ENCODE data around the gene EXOC3. TPM values are rescaled to one million over a fixed set of nuclear protein-coding genes. Genes with fewer than 3 reads are reported as not detected.
A peak's percentile ranks its signal among the peaks of the same experiment; 100 is the strongest.
"Not testable (repeated sequence)": the region's sequence is repeated elsewhere in the genome, so short reads cannot be mapped to it uniquely, and the experiment has no call there.

EXOC3 gene
- total RNA-seq, 1 donor from 2014 or later, result 23.8 TPM

DNA sequence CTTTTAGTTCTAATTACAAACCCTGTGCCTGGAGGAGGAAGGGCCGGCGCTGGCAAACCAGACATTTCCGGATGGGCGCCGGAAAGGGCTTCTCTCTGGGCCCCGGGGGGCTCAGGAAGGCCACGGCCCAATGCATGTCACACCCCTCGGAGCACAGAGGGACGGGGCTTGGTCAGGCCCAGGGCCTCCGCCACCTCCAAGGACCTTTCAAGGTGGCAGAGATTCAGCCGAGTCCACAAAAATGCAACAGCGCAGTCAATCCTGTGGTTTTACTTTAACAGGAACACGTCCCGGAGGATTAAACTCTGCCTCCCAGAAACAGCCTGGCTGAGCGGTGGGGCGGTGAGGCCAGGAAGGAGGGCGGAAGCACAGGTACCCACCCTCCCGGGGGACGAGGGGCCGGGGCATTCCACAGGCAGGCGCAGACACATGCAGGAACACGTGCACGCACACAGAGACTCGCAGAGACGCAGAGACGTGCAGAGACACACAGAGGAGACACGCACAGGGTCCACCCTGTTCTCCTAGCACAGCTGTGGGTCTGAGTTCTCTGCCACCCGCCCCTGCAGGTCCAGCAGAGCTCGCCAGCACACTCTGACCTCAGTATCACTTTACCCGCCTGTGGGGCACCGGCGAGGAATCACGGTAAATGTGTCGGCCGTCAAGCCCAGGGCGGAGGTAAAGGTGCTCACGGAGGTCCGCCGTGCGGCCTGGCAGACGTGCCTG lies 58.3 kb downstream of the EXOC3 start:
- TF ChIP-seq, protein P1, sequence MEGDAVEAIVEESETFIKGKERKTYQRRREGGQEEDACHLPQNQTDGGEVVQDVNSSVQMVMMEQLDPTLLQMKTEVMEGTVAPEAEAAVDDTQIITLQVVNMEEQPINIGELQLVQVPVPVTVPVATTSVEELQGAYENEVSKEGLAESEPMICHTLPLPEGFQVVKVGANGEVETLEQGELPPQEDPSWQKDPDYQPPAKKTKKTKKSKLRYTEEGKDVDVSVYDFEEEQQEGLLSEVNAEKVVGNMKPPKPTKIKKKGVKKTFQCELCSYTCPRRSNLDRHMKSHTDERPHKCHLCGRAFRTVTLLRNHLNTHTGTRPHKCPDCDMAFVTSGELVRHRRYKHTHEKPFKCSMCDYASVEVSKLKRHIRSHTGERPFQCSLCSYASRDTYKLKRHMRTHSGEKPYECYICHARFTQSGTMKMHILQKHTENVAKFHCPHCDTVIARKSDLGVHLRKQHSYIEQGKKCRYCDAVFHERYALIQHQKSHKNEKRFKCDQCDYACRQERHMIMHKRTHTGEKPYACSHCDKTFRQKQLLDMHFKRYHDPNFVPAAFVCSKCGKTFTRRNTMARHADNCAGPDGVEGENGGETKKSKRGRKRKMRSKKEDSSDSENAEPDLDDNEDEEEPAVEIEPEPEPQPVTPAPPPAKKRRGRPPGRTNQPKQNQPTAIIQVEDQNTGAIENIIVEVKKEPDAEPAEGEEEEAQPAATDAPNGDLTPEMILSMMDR (conservative IDR thresholded peaks at IDR 0.05; ENCODE audit: low read depth, low read length), result no peak
- no peak for DNase-seq (ENCODE audit: low read depth)
- peak overlapping the region; percentile 35 for H3K4me3 ChIP-seq (ENCODE audit: low read depth, low read length)

DNA sequence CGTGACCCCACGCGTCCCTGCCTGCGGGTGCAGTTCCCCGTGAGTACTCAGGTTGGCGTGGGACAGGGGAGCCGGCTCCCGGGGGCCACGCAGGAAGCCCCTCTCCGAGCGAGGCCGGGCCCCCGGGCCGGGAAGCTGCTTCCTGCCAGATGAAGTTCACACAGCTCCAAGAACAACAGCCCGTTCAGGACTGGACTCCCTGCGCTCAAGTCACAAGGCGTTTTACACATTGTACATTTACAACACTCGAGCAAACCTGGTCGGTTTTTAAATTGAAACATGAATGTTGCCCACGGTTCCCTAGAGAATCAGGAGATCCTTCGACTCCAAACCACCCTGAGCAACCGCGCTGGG lies 58.8 kb downstream of the EXOC3 start:
- TF ChIP-seq, protein P1 (conservative IDR thresholded peaks at IDR 0.05; ENCODE audit: low read depth, low read length), result no peak
- no peak for DNase-seq (ENCODE audit: low read depth)
- peak overlapping the region; percentile 35 for H3K4me3 ChIP-seq (ENCODE audit: low read depth, low read length)

DNA sequence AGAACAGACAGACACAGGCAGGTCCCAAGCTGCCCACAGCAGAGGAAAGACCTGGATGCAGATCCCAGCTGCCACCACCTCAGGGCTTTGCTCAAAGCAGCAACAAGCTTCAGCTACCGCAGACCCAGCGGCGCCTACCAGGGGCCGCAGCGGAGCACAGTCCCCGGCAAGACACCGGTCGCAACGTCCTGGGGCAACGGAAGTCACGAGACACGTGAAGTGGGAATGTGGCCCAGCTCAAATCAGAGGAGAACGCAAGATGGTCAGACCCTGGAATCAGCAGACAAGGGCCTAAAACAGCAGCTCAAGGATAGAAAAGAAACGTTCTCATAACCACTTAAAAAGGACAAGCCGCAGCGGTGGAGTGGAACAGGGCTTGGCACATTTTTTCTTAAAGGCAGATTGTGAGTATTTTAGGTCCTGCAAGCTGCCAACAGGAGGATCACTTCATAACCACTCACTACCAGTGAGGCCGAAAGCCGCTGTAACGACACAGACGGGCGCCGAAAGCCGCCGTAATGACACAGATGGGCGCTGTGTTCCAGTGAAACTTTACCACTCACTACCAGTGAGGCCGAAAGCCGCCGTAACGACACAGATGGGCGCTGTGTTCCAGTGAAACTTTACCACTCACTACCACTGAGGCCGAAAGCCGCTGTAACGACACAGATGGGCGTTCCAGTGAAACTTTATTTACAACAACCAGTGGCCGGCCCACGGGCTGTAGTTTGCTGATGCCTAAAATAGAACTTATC lies 59.5 kb downstream of the EXOC3 start:
- no peak overlapping the region for H3K4me3 ChIP-seq (ENCODE audit: low read depth, low read length)

DNA sequence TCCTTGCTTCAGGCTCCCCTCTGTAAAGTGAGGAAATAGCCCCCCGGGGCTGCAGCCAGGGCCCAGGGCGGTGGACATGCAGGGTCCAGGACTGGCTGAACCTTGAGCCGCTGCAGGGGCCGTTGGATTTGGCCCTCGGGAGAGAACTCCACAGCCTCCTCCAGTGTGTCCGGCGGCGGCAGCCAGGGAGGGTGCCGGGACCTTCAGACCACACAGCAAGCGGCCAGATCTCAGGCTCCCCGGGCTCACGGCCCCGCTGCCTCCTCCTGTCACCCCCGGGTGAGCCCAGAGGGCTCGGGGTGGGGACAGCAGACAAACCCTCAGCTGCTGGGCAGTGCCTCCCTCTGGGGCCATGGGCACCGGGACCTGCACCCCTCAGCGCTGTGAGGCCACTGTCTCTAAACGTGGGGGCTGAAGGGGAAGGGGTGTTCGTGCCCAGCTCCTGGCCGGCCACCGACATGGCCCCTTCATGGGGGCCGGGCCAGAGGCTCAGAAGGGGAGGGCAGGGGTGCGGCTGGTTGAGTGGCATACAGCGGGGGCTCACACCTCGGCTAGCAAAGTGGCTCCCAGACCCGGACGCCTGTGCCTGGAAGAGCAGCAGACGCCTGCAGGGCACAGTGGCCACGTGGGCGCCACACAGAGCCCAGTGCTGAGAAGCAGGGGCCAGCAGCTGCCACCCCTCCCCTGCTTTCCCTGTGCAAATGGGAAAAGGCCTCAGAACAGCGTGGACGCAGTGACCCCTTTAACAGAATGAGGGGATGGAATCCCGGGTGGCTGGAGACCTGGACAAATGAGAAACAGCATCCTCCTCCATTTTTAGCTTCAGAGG lies 61.6 kb downstream of the EXOC3 start:
- H3K4me3 ChIP-seq (ENCODE audit: low read depth, low read length), result no peak overlapping the region
- TF ChIP-seq, protein P1 (conservative IDR thresholded peaks at IDR 0.05; ENCODE audit: low read depth, low read length), result no peak
- no peak for DNase-seq (ENCODE audit: low read depth)

More for the DNA sequence above, 59.5 kb downstream of the EXOC3 start:
- DNase-seq (ENCODE audit: low read depth), result no peak
- TF ChIP-seq, protein P1 (conservative IDR thresholded peaks at IDR 0.05; ENCODE audit: low read depth, low read length), result no peak

DNA sequence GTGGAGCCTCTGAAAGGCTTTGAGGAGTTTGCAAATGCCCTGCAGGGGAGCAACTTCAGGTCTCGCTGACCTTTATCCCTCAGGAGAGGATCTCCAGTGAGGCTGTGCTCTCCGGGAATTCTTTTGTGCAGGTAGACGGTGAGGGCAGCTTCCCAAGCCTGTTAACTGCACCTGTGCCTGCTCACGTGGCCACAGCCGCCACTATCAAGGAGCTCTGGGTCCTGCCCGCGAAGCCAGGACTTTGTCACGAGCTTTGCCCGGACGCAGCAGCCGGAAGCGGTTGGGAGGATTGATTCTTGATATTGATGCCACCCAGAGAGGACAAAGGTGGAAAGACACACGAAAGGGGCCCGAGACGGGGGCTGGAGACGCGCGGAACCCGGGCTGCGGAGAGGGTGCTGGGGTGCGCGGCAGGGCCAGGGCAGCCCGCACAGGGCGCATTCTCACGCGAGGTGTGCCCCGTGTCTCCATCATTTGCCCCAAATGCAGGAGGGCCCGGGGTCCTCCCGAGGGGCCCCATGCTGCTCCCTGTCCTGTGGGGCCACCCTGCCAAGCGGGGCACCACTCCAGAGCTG lies 63.1 kb downstream of the EXOC3 start:
- TF ChIP-seq, protein P1 (conservative IDR thresholded peaks at IDR 0.05; ENCODE audit: low read depth, low read length), result no peak
- no peak overlapping the region for H3K4me3 ChIP-seq (ENCODE audit: low read depth, low read length)
- DNase-seq (ENCODE audit: low read depth), result no peak

DNA sequence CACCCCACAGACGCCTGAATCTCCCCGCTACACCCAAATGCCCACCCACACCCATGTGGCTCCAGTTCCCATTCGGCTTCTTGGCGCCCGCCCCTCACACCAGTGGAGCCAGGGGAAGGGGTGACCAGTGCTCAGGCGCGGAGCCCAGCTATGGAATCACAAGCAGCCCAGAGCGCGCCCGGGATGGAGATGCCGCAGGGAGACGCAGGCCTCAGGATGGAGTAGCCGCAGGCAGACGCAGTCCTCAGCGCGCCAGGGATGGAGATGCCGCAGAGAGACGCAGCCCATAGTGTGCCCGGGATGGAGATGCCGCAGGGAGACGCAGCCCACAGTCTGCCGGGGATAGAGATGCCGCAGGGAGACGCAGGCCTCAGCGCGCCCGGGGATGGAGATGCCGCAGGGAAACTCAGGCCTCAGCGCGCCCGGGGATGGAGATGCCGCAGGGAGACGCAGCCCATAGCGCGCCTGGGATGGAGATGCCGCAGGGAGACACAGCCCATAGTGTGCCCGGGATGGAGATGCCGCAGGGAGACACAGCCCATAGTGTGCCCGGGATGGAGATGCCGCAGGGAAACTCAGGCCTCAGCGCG lies 65.1 kb downstream of the EXOC3 start:
- DNase-seq (ENCODE audit: low read depth); H3K4me3 ChIP-seq (ENCODE audit: low read depth, low read length): not testable (repeated sequence)

All from epithelial cell of proximal tubule (primary cell).